GM20000 (cell line): ENCODE results near the gene NAV3.

ENCODE experiments used
- DNase-seq: peaks from one replicate; pipeline ENCODE4 v3.0.0; 2012; ENCODE audit warnings: low spot score
- CTCF ChIP-seq: IDR thresholded peaks from 2 replicates; pipeline ENCODE4 v1.5.1; 2012; ENCODE audit warnings: mild to moderate bottlenecking, control low read depth; ENCODE audit errors: extremely low read depth, missing control alignments

Gene NAV3

GRCh38 chr12:78187741-78188140, 357.0 kb downstream of the NAV3 start:
- DNase-seq, result no peak
- TF ChIP-seq CTCF, result no peak

GRCh38 chr12:78189656-78190055, 359.0 kb downstream of the NAV3 start:
- no peak for DNase-seq
- no peak for TF ChIP-seq CTCF

GRCh38 chr12:78191611-78192010, 360.9 kb downstream of the NAV3 start:
- no peak for TF ChIP-seq CTCF
- DNase-seq, result no peak

- no peak for DNase-seq
- no peak for TF ChIP-seq CTCF
Observed at GRCh38 chr12:78192979-78193378, 362.3 kb downstream of the NAV3 start.

GRCh38 chr12:78194448-78194847, 363.8 kb downstream of the NAV3 start:
- TF ChIP-seq CTCF, result no peak

GRCh38 chr12:78198896-78199295, 368.2 kb downstream of the NAV3 start:
- no peak for DNase-seq
- no peak for TF ChIP-seq CTCF

More at GRCh38 chr12:78194448-78194847, 363.8 kb downstream of the NAV3 start:
- DNase-seq, result no peak

- no peak for TF ChIP-seq CTCF
- no peak for DNase-seq
Observed at GRCh38 chr12:78199926-78200325, 369.2 kb downstream of the NAV3 start.
